Neural cell (in vitro differentiated cells): ENCODE results near the gene ANKRD40.

Experiments
- CTCF ChIP-seq: fragments of 450-650 bp; IDR thresholded peaks from 2 replicates; pipeline ENCODE4 v1.5.1; 2014; ENCODE audit warnings: antibody characterized with exemption, mild to moderate bottlenecking, moderate library complexity; ENCODE audit not compliant: poor library complexity, severe bottlenecking
- EZH2 ChIP-seq: fragments of 200-600, 300-800 bp; shearing (Covaris generic), sonication (generic); IDR thresholded peaks from 2 replicates; pipeline ENCODE4 v1.6.1; 2014; ENCODE audit warnings: antibody characterized with exemption, low read length, borderline replicate concordance, mild to moderate bottlenecking; ENCODE audit not compliant: insufficient read depth, poor library complexity, severe bottlenecking
- MXI1 ChIP-seq: fragments of 450-650 bp; conservative IDR thresholded peaks from 2 replicates; pipeline ENCODE4 v1.6.1; 2014; ENCODE audit warnings: antibody characterized with exemption, mild to moderate bottlenecking; ENCODE audit not compliant: poor library complexity, severe bottlenecking
- POLR2AphosphoS5 ChIP-seq: IDR thresholded peaks from 2 replicates; pipeline ENCODE4 v1.6.1; 2012
- RAD21 ChIP-seq: fragments of 450-650 bp; conservative IDR thresholded peaks from 2 replicates; pipeline ENCODE4 v1.6.1; 2014; ENCODE audit warnings: antibody characterized with exemption, mild to moderate bottlenecking, moderate library complexity
- REST ChIP-seq: IDR thresholded peaks from 2 replicates; pipeline ENCODE4 v1.6.1; 2012; ENCODE audit warnings: borderline replicate concordance
- TAF1 ChIP-seq: IDR thresholded peaks from 2 replicates; pipeline ENCODE4 v1.6.1; 2012; ENCODE audit warnings: low read depth

GRCh38 chr17:50685691-50686493 is 21.8 kb downstream of the ANKRD40 start:
- TF ChIP-seq REST: no peak
- TF ChIP-seq CTCF: no peak
- TF ChIP-seq TAF1: no peak
- TF ChIP-seq POLR2AphosphoS5: no peak
- TF ChIP-seq MXI1: no peak
- TF ChIP-seq EZH2: no peak
- TF ChIP-seq RAD21: no peak
